Limb (tissue), 2 donors: Measurements from ENCODE around the gene PITPNM3.
"Not testable (repeated sequence)": the region's sequence is repeated elsewhere in the genome, so short reads cannot be mapped to it uniquely, and the experiment has no call there.

Experiments
- DNase-seq, 2 donors: peaks; one replicate each; pipeline ENCODE4 v3.0.0-alpha.2; 2016; ENCODE audit errors: extremely low spot score in 2 of 2

PITPNM3 gene

DNA sequence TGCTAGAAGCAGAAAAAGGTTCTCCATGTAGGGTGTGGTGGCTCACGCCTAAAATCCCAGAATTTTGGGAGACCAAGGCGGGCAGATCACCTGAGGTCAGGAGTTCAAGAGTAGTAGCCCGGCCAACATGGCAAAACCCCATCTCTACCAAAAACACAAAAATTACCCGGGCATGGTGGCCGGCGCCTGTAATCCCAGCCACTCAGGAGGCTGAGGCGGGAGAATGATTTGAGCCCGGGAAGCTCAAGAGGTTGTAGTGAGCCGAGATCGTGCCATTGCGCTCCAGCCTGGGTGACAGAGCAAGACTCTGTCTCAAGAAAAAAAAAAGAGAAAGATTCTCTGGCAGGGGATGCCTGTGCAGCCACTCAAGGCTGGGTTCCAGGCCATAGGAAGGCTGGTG lies 54.2 kb downstream of the PITPNM3 start:
- DNase-seq, result no peak

DNA sequence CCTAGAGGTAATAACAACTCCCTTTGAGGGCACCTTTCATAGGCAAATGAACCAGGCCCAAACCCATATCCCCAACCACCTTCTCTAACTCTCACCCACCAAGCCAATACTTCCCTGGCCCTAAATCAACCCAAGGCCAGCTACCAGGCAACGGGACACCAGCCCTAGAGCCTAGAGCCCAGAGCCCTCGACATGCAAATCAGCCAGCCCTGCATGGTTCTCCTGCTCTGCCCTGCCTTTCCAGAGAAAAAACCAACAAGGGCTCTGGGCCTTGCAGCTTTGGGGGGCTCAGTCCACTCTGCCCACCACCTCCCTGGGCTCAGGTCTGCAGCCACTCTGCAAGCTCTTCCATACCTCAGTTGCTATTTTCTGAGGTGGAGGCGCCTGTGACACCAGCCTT lies 55.0 kb downstream of the PITPNM3 start:
- DNase-seq, result no peak

DNA sequence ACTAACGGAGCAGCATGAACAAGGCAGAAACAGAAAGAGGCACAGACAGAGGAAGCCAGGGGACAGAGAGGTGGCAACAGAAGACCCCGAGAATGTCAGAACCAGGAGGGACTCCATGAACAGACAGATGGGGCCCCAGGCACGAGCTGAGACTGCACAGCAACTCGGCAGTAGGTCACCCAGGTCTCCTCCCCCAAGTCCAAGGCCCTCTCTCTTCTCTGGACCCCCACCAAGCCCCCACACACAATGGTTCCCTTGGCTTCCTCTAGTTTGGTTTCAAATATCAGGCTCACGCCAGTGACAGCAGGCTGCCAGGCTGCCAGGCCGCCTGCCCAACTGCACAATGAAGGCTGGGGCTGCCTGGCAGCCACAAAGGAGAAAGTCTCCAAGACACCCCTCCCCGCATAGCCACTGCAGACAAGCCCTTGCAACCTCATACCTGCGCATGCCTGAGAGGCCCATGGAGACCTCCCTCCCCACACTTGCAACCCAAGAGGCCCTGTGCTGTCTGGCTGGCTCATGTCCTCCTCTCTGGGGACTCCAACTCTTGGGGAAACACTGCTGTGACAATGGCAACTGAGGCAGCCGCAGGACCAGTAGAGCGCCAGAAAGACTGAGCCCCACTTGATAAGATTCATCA lies 57.3 kb downstream of the PITPNM3 start:
- DNase-seq, result no peak

DNA sequence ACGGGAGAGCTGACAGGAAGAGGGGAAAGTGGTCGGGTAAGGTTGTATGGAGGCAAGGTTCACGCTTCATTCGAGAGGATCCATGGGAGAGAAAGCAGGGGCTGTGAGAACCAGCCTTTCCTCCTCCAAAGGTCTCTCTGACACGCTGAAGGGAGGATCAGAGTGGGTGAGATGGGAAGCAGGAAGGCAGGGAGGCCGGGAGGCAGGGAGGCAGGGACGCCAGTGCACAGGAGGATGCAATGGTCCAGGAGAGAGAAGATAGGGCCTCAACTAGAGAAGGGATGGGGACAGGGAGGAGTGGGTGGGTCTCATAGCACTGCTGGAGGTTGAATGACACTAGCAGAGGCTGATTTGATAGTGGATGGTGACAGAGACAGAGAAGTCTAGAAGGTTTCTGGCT lies 58.0 kb downstream of the PITPNM3 start:
- DNase-seq, result no peak

DNA sequence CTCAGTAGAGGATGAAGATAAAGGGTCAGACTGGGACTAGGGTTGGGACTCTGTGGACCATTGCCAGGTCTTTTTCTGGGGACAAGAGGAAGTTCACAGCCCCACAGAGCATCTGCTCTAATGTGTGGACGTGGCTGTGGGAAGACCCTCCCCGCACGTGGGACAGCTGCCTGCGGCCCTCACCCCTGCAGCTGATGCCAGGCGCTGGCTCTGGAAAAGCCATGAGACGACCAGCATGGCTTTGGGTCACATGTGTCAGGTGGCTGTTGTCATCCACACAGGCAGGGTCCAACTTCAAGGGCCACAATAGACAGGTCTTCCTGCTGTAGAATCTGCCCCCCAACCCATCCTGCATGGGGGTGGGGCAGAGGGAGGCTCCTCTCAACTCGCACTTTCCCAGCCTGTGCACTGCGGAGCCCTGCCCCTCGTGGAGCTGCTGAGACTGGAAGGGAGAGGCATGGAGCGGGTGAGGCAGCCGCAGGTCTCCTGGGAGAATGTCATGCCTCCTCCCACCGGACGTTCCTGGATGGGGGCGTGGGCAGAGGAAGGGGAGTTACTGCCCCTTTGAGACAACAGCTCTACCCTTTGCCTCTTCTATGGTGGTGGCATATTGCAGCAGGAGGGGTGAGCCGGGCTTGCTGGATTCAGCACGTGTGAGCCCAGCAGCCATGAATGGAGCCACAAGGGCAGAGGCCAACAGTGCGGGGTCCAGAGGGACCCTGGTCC lies 58.7 kb downstream of the PITPNM3 start:
- no peak for DNase-seq

DNA sequence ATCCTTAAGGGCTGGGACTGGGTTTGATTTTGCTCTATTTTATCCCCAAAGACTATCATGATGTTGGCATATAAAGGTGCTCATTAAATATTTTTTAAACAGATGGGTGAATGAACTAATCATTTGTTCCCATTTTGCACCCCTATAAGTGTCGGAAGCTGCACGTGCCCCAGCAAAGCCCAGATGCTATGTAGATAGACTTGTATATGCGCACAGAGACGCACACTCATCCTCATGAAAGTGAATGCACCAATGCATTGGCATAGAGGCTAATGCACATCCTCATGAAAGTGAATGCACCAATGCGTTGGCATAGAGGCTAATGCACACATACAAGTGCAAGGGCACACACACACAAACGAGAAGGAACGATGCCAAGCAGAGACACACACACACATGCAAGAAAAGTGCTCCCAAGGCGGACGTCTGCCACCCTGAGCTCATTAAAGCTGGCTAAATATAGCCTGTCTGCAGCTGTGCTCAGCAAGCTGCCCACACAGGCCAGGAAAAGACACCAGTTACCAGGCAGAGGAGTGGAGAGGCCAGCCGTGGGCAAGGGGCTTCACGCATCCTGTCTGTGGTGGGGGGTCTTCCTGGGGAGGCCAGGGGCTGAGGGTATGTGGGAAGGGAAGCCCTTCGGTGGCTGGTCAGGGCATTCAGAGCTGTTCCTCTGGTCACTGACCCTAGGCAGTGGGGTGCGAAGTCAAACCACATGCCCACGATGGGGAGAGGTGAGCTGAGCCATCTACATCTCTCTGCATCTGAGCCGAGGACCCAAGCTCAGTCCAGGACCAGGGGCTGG lies 59.5 kb downstream of the PITPNM3 start:
- DNase-seq, result no peak

DNA sequence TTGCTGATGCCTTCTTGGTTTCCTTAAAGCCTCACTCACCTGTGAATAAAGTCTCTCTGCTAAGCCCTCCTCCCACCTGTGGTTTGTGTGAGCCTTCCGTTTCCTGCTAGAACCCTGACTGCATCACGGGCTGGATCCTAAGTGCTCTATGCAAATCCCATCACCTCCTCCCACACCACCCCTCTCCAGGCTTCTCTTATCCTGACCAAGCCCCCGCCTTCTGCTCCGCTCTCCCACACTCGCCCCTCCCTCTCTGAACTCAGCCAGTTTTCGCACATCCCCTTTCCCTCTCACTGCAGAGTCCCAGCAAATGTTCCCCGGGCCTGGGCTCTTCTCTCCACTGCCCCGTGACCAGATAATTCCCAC lies 60.3 kb downstream of the PITPNM3 start:
- no peak for DNase-seq

DNA sequence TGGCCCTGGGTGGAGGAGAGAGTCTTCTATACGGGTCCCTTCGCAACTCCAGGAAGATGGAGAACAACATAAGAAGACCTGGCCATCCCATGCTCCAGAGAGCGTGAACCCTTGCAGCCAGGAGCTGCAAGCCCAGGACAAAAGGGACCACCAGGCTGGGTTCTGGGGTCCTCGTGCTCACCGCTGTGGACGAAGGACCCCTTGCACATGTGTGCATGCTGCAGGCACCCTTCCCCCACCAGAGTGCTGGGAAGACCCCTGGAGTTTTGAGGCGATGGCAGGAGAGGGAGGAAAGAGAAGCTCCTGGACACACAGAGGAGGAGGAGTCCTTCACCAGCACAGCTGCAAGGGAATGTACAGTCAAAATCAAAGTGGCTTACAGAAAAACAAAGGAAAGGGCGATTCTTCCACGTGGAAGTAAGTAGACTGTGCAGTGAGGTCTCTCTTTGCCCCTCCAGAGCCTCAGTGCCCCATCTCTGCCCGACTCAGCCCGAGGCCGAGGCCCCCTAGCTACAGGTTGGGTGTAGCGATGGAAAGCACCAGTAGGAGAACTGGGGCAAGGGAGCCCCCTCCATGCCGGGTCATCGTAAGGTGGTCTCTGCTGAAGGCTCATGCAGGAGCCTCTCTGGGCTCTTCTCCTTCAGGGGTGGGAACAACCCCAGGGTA lies 60.8 kb downstream of the PITPNM3 start:
- no peak for DNase-seq

DNA sequence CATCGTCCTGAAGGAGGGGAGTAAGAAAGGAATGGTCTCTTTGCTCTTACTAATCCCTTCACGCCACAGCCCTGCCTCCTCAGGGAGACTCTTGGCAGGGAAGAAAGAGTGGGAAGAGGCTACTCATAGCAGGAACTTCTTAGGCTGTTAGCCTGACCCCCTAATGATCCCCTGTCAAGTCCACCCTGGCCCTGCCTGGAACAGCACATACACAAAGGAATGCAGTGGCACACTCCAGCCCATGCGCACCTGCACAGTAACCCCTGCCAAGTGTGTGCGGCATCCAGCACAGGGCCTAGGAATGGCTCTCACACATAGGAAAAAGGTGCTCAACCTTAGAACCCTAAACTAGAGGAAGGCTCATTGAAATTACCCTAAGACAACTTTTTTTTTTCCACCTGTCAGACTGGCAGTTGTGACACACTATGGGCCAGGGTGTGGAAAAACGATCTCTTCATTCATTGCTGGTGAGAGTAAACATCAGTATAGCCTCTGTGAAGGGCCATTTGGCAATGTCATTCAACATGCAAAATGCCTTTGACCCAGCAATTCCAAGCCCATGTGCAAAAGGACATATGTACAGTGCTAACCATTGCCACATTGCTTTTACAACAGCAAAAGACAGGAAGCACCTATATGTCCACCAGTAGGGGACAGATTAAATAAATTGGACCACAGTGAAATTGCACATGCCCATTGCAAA lies 62.0 kb downstream of the PITPNM3 start:
- DNase-seq, result peak in 1 of 2 donors; percentile 17

DNA sequence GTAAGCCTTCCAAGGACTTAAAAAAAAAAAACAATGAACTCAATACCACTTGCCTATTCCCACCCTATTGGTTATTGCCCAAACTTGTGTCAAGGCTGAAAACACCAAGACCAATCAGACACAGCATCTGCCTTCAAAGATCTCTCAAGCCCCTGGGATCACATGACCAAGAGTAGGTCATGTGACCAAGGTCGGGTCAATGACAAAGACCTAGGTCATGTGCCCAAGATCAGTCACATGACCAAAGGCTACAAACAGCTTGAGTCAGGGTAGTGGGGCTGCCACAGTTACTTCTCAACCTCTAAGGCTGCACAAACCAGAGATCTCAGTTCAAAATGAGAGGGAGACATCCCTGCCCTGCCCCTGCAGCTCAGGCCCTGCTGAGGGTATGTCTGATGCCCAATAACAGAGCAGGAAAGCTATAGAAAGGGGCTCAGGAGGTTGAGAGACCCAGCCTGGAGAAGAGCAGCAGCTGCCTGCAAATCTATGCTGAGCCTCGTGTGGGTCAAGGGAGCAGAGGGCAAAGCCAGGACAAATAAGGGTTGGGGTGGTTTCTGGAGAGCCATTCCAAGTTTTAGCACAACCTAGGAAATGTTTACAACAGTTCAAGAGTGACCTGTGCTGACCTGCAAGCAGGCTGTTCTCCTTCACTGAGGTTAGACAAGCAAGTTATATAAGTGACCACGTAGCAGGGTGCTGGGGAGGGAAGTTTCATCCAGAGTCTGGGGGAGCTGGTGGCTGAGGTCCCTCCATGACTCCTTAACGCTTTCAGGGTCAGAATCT lies 63.3 kb downstream of the PITPNM3 start:
- no peak for DNase-seq

DNA sequence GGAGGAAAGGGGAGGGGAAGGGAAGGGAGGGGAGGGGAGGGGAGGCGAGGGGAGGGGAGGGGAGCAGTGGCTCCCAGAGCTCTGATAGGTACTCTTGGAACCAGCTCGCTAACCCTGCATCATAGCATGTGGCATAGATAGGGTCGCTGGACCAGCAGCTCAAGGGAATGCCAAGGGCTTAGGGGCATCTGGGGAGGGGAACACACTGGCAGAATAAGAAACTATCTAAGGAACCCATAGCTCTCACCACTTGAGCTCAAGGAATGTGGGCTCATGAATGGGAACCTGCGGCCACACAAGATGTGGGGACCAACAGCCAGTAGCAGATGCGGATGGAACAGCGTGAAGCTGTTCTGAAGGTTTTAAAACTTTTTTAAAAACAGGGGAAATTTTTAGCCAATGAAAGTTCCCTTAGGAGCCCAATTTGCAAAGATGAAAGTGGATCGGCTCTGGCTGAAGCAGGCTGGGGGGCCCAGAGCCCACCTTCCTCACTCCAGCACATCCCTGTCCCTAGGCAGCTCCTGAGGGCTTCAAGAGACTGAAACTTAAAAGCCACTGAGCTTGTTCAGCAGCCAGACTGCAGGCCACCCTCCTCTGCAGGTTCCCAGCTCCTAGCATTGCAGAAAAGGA lies 65.2 kb downstream of the PITPNM3 start:
- no peak for DNase-seq

DNA sequence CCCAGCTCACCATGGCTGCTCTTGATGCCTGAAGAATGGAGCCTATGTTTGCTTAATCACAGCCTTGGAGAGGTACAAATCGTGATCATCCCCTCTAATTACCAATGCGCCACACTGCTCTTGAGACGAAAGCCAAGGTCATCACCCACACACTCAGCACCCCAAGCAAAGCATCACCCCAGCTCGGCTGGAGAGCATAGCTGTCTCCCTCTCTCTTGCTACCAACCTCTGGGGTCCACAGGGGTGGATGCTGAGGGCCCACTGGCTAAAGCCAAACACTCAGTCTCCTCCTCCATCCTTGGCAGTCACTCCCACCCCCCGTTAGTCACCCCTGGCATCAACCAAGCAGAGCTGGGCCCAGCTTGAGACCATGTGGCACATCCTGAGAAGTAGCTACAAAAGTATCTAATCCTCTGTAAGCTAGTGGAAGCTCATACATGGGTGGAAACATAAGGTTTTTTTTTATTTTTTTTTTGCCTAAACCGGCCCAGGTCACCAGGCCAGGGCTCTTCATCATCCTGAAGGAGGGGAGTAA lies 67.3 kb downstream of the PITPNM3 start:
- no peak for DNase-seq

DNA sequence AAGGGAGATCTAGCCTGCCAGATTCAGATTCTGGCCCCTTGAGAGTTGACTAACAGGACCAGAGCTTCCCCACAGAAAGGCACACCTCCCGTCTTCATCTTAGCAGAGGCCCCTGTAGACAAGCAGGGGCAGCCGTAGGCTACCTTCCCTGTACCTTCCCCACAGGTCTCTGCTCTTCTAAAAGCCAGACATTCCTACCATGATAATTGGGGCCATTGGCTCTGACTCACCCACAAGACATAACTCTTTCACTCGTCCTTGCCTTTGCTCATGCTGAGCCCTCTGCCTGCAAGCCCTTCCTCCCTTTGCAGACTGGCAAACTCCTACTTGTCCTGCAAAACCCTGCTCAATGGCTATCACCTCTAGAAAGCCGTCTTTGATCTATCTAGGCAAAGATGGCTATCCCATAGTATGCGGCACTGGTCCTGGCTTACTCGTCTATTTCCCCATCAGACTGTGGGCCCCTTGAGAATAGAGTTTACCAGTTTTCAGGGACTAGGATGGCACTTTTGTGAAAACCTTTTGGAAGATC lies 68.3 kb downstream of the PITPNM3 start:
- no peak for DNase-seq

DNA sequence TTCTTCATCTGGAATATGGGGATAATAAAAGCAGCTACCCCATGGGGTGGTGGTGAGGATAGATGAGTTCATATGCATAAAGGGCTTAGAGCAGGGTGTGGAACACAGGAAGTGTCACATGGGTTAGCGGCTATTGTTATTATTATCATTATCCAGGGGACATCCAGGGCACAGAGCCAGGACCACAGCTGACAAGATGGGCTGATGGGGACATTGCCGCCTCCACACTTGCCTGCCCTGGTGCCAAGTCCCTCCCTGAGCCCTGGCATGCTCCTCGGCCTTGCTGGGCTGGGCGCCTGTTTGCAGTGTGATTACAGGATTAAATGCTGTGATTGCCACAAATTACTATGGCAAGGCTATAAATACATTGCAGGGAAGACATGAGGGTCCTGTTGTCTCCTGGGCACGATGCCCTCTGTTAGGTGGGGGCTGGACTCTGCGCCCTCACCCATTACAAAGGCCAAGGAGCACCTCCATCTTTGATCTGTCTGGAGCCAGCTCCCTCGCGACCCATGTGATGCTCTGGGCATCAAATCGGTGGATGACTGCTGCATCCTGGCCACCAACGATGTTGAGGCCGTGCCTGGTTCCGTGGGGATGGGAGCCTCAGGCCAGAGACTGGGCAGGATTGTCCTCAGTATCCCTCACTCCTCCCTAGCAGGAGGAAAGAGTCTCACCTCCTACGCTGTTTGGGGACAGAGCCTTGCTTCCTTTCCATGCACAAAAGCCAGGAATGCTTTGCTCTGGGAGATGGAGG lies 68.9 kb downstream of the PITPNM3 start:
- DNase-seq, result no peak

DNA sequence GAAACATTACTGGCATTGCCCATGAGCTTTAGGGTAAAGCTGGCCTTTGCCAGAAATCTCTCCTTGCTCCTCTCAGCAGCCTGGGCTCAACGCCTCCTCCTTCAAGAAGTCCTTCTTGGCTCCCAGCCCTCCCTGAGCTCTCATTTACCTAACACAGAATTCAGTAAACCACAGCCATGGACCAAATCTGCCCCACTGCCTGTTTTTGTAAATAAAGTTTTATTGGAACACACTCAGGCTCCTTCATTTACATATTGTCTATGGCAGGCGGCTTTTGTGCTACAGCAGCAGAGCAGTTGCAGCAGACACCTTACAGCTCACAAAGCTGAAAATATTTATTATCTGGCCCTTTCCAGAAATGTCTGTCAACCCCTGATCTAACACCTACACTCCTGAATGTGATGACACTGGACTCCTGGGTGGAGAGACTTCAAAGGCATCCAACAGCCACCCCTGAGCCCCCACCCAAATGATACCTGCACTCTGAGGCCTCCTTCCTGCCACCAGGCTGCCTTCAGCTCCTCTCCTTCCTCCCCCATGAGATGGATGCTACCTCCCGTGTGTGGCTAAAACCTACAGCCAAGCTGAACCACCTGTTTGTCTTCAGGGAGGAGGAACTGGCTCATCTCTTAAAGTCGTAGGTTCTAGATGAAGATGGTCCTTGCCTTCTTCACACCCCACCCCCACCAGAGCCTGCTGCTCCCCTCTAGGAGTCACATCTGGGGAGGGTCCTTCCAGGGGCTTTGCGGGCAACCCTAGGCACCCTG lies 70.5 kb downstream of the PITPNM3 start:
- no peak for DNase-seq

DNA sequence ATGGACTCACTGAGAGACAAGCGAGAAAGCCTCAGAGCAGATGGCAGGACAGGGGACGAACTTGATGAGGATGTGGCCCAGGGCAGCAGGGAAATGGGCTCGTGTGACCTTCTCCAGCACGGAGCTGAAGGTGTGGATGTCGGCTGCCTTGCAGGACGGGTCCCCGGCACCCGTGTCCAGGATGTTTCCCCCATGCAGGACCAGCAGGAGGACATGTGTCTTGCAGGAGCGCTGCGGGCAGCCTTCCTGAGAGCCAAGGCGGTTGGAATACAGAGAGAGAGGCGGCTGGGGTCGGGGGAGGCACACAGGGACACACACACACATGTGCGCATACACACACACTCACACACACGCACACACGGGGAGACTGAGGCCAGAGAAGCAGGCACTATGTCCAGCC lies 72.8 kb downstream of the PITPNM3 start:
- no peak for DNase-seq

DNA sequence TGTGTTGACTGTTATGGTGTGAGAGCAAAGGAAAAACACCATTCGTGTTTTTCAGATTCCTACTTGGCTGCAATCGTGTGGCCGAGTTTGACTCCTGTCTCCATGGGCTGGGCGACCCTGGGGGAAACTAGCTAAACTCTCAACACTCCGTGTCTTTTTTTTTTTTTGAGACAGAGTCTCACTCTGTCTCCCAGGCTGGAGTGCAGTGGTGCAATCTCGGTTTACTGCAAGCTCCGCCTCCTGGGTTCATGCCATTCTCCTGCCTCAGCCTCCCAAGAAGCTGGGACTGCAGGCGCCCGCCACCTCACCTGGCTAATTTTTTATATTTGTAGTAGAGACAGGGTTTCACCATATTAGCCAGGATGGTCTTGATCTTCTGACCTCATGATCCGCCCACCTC lies 73.6 kb downstream of the PITPNM3 start:
- not testable (repeated sequence) for DNase-seq

DNA sequence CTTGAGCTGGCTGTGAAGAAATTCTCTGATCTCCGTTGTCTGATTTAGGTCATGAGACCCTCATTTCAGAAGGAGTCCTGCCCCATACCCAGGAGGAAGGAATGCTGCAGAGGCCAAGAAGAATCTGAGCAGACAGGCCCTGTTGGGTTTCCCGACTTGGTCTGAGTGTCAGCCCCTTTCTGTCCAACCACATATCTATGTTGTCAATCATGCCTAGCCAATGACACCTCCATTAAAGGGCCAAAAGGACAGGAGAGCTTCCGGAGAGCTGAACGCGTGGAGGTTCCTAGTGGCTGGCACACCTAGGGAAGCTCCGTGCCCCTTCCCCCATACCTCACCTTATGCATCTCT lies 74.3 kb downstream of the PITPNM3 start:
- no peak for DNase-seq
